Memory B cell (primary cell): ENCODE measurements around the gene CCDC74A.
"Not testable (repeated sequence)": the region's sequence is repeated elsewhere in the genome, so short reads cannot be mapped to it uniquely, and the experiment has no call there.

ENCODE experiments used
- ATAC-seq: fragments of 150-1000 bp; cut with Tn5 transposase; 2 replicates; pipeline ENCODE4 v1.10.0; 2021; ENCODE audit warnings: low read depth, mild to moderate bottlenecking, moderate library complexity
- DNase-seq, 2 donors: peaks; one replicate each; pipeline ENCODE4 v3.0.0; 2022; ENCODE audit warnings: low spot score in 2 of 2
- H3K27ac Mint-ChIP-seq: one replicate; pipeline ENCODE4 v1.8.0; 2022; ENCODE audit warnings: mild to moderate bottlenecking, moderate library complexity, mixed read lengths
- H3K27me3 Mint-ChIP-seq: one replicate; pipeline ENCODE4 v1.8.0; 2022; ENCODE audit warnings: mixed read lengths
- H3K36me3 Mint-ChIP-seq: one replicate; pipeline ENCODE4 v1.8.0; 2022; ENCODE audit warnings: mild to moderate bottlenecking, mixed read lengths
- H3K4me1 Mint-ChIP-seq: one replicate; pipeline ENCODE4 v1.8.0; 2022; ENCODE audit warnings: mixed read lengths
- H3K4me3 Mint-ChIP-seq: one replicate; pipeline ENCODE4 v1.8.0; 2022; ENCODE audit warnings: mild to moderate bottlenecking, moderate library complexity, mixed read lengths
- H3K9me3 Mint-ChIP-seq: one replicate; pipeline ENCODE4 v1.8.0; 2022; ENCODE audit warnings: mixed read lengths

The CCDC74A gene

DNA sequence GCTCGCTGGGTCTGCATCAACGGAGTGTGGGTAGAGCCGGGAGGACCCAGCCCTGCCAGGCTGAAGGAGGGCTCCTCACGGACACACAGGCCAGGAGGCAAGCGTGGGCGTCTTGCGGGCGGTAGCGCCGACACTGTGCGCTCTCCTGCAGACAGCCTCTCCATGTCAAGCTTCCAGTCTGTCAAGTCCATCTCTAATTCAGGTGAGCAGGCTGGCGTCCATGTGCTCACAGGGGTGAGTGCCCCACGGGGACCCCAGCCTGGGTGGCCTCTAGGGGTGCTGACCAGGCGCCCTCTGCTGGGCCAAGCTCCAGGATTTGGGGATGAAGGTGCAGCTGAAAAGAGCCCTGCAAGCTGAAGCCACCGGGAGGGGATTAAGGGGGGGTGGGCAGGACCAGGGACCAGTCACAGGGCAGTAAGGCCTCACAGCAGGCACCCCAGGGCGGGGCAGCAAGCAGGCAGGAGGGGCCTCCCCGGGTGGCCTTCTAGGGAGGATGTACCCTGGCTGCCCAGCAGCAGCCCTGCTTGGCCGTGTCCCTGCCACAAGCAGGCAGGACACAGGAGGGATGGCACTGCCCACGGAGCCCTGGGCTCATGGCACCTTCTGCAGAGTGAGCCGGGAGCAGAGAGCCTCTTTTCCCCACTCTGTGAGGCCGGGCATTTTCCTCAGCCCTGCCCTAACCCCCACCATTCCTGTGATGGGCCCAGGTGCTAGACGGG, 3.1 kb downstream of the CCDC74A start:
- not testable (repeated sequence) for H3K27me3 Mint-ChIP-seq, H3K9me3 Mint-ChIP-seq, ATAC-seq, H3K4me1 Mint-ChIP-seq, H3K27ac Mint-ChIP-seq, H3K4me3 Mint-ChIP-seq, DNase-seq, H3K36me3 Mint-ChIP-seq

DNA sequence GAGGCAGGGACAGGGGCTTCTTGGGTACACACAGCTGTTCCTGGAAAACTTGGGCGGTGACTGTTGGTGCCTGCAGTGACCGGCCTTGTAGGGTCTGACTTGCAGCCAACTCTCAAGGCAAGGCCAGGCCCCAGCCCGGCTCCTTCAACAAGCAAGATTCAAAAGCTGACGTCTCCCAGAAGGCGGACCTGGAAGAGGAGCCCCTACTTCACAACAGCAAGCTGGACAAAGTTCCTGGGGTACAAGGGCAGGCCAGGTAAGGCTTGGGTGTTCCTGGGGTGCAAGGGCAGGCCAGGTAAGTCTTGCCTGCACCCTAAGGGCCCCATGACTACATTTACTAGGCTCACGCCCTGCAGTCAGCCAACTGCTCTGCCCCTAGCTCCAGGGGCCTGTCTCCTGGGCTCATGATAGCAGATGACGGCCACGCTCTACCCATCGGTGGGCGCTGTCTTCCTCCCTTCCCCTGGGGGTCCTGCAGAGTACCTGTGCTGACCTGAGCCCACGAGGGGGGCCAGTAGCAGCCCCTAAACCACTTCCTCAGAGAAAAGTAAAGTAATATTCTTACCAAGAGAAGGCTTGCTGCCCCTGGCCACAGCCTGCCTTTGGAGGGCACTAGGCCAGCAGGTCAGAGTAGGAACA, 4.0 kb downstream of the CCDC74A start:
- H3K27ac Mint-ChIP-seq, H3K36me3 Mint-ChIP-seq, H3K4me3 Mint-ChIP-seq, H3K27me3 Mint-ChIP-seq, ATAC-seq, DNase-seq, H3K4me1 Mint-ChIP-seq, H3K9me3 Mint-ChIP-seq: not testable (repeated sequence)

DNA sequence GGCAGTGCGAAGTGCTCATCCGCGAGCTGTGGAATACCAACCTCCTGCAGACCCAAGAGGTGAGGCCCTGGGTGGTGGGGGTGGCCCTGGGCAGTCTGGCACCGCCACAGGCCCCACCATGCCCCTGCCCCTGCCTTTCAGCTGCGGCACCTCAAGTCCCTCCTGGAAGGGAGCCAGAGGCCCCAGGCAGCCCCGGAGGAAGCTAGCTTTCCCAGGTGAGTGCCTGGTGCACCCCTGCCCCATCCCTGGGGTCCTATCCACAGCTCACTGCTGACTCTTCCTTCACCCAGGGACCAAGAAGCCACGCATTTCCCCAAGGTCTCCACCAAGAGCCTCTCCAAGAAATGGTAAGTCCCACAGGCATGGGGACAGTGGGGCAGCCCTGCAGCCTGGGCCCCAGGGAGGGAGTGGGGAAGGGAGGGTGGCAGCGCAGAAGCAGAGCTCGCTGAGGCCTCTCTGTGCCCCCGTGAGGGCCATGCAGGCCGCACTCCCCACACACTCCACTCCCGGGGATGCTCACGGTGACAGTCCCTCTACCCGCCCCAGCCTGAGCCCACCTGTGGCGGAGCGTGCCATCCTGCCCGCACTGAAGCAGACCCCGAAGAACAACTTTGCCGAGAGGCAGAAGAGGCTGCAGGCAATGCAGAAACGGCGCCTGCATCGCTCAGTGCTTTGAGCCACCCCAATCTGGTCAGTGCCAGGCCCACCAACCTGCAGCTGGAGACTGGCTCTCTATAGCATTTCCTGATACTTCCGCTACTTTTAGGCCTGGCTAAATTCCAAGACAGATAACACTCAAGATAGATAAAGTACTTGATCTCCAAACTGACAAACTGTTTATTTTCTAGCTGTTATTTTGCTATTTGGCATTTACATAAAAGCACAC, 5.3 kb downstream of the CCDC74A start:
- H3K36me3 Mint-ChIP-seq, H3K27ac Mint-ChIP-seq, H3K4me1 Mint-ChIP-seq, H3K4me3 Mint-ChIP-seq, H3K27me3 Mint-ChIP-seq, ATAC-seq, DNase-seq, H3K9me3 Mint-ChIP-seq: not testable (repeated sequence)

DNA sequence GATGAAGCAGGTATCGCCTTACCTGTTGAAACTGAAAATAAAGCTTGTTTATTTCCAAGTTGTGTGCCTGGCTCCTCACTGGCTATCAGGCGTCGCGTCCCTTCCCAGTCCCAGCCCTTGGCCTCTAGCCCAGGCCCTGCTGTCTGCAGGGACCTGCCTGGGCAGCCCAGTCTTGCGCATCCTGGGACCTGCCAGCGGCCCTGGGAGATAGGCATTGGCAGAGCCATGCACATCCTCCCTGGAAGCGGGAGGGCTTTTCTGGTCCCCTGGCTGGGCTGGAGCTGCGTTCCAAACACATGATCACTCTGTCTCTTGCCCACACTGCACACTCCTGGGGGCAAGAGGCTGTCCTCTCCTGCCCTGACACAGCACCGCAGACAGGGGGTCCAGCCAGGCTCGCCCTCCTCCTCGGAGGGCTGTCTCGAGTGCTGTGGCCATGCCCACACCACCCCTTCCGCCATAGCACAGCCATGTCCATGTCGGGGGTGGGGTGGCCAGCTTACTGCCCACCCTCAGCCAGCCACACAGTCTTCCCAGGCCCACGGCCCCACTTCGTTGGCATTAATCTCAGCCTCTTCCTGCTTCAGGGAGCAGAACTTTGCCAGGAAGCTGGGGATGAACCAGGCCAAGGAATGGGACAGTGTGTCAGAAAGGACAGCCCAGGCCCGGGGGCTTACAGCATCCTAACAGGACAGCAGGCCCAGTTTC, 6.1 kb downstream of the CCDC74A start:
- not testable (repeated sequence) for H3K27me3 Mint-ChIP-seq, DNase-seq, H3K4me1 Mint-ChIP-seq, H3K27ac Mint-ChIP-seq, H3K9me3 Mint-ChIP-seq, H3K4me3 Mint-ChIP-seq, ATAC-seq, H3K36me3 Mint-ChIP-seq

DNA sequence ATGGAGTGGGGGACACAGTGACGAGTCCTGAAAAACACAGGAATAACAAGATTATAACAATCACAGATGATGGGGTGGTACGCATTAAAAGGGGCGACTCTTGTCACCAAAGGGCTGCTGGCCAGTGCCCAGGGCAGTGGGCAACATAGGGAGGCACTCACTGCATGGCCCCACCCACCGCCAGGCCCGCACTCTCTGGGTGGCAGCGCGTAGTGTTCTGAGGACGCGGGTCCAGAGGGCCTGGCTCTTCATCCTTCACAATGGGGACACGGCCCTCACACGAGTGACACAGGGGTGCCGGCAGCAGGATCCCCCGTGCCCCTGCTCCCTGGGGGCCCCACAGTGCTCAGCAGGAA, 6.6 kb downstream of the CCDC74A start:
- H3K36me3 Mint-ChIP-seq, H3K4me1 Mint-ChIP-seq, H3K27ac Mint-ChIP-seq, H3K9me3 Mint-ChIP-seq, H3K27me3 Mint-ChIP-seq, ATAC-seq, H3K4me3 Mint-ChIP-seq, DNase-seq: not testable (repeated sequence)

DNA sequence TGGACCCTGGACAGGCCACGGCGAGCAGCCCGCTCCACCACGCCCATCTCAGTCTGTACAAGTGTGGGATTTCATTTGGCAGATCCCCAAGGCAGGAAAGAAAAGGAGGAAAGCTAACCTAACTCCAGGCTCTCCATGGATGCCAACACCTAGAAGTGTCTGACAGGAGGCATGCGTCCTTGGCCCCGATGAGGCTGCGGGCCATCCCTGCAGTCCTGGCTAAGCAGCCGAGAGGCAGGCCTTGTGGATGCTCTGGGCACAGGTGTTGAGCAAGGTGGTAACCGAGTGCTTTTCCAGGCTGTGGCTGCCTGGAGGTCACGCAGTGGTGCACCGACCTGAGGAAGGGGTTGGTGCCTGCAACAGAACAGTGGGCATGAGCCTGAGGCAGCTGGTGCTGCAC, 7.3 kb downstream of the CCDC74A start:
- H3K4me3 Mint-ChIP-seq, H3K9me3 Mint-ChIP-seq, H3K27me3 Mint-ChIP-seq, DNase-seq, H3K27ac Mint-ChIP-seq, ATAC-seq, H3K4me1 Mint-ChIP-seq, H3K36me3 Mint-ChIP-seq: not testable (repeated sequence)

DNA sequence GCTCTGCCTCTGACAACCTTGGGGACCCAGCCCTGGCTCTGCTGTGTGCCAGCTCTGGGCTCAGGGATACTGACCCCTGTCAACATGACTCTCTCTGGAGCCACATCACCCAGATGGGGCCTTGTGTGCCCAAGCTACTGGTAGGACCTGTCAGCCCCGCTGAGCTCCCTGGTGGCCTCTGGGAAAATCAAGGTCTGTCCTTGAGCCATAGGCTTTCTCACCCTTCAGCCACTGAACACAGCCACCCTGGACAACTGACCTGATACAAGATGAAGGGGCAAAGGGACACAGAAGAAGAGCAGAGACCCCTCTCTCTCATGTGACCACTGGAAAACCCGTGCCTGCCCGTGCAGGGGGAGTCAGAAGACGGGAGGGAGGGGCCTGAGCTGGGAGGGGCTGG, 7.8 kb downstream of the CCDC74A start:
- H3K4me1 Mint-ChIP-seq: no peaks in the 10 kb centered on the region
- no peak for ATAC-seq
- H3K27ac Mint-ChIP-seq: no peak overlapping the region
- H3K9me3 Mint-ChIP-seq: no peaks in the 10 kb centered on the region
- no peaks in the 10 kb centered on the region for H3K36me3 Mint-ChIP-seq
- peaks cover 6% of the 10 kb centered on the region for H3K27me3 Mint-ChIP-seq
- DNase-seq: no peak
- H3K4me3 Mint-ChIP-seq: no peak overlapping the region

DNA sequence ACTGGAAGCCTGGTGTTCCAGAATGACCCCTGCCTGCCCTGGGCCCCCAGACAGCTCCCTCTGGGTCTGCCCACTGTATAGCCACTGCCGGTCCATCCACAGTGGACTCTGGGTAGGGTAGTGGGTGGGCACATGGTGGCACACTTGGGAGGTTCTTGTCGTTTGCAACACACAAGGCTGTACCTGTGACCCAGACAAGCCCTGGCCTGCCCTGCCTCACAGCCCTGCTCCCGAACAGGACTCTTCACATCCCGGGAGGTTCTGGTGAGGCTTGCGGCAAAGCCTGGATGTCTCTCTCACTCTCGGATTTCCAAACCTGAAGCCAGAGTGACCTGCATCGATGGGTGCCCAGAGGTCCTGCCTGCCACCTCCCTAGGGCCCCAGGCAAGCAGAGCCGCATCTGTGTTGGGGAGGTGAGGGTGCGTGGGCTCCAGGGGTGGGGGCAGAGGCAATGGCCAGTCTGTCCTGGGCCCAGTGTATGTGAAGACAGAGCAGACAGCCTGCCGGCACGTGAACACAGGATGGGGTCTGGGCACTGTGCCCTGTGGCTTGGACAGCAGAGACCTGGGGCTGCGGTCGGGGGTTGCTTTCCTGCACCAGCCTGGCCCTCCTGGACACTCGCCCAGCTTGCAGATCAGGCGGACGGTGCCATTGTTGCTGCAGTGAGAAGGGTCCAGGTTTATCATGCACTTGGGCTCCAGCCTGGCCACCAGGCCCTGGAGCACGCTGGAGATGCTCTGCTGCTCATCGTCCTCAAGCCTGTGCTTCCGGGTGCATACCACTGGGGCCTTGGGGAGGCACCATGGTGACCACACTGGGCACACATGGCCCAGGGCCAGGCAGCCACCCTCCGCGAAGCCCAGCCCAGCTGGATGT, 8.5 kb downstream of the CCDC74A start:
- not testable (repeated sequence) for H3K36me3 Mint-ChIP-seq, H3K27me3 Mint-ChIP-seq, H3K4me3 Mint-ChIP-seq, H3K27ac Mint-ChIP-seq, H3K4me1 Mint-ChIP-seq, H3K9me3 Mint-ChIP-seq, DNase-seq, ATAC-seq

DNA sequence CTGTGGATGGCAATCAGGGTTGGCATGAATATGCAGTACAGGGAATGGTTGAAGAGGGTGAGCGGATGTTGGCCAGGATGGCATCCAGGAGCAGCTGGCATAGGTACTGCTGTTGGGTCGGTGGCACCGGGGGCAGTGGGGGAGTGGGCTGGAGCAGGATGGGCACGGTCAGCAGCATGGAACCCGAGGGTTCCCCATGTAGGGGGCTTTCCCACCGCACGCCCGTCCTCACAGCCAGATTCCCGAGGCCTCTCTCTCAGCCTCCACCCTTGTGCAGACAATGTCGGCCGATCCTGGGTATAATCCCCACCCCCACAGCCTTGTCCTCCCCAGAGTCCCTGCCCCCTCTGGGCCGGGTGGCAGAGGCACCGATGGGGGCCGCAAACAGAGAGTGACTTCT, 9.2 kb downstream of the CCDC74A start:
- H3K27ac Mint-ChIP-seq, H3K27me3 Mint-ChIP-seq, H3K4me3 Mint-ChIP-seq, H3K4me1 Mint-ChIP-seq, DNase-seq, H3K36me3 Mint-ChIP-seq, ATAC-seq, H3K9me3 Mint-ChIP-seq: not testable (repeated sequence)

DNA sequence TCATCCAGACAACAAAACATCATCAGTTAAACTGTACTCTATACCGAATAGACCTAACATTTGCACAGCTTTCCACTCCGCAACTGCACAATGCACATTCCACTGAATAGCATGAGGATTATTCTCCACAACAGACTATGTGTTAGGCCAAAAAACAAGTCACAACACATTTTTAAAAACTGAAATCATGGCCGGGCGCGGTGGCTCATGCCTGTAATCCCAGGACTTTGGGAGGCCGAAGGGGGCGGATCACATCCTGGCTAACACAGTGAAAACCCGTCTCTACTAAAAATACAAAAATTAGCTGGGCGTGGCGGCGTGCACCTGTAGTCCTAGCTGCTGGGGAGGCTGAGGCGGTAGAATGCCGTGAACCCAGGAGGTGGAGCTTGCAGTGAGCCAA, 11.2 kb downstream of the CCDC74A start:
- not testable (repeated sequence) for H3K36me3 Mint-ChIP-seq, H3K4me1 Mint-ChIP-seq, ATAC-seq, H3K27ac Mint-ChIP-seq, H3K27me3 Mint-ChIP-seq, DNase-seq, H3K9me3 Mint-ChIP-seq, H3K4me3 Mint-ChIP-seq

DNA sequence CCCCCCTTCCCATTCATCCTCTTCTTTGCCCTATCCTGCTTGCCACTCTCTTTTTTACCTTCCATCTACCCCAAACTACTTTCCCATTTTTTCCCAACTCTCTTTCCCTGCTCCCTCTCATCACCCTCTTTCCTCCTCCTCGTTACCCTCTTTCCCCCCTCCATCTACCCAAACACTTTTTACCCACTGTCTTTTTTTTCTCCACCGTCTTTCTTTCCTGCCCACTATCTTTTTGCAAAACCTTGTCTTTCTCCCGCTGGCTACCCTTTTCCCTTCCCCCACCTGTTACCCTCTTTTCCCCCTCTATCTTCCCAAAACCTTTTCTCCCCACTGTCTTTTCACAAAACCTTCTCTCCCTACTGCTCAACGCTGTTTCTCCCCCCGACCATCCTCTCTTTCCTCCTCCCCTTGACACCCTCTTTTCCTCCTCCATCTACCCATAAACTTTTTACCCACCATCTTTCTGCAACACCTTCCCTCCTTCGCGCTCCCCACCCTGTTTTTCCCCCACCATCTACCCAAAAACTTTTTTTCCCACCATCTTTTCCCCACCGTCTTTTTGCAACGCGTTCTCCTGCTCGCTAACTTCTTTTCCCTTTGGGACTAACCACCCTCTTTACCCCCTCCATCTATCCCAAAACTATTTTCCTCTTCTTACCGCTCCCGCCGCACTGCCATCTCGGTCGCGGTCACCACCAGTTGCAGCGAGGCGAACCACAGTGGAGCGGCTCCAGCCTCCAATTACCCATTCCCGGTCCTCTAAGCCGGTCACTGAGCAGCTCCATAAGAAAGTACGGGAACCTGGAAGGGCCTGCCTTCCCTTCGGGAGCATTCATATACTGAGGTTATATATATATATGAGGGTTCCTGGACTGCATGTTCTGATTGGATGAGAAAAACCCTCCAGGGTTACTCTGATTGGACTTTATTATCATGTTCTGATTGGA, 15.0 kb downstream of the CCDC74A start:
- H3K27ac Mint-ChIP-seq: no peak overlapping the region
- DNase-seq (no peak), ATAC-seq (no peak)
- peaks cover 3% of the 10 kb centered on the region for H3K9me3 Mint-ChIP-seq
- no peaks in the 10 kb centered on the region for H3K4me1 Mint-ChIP-seq
- H3K4me3 Mint-ChIP-seq: no peak overlapping the region
- no peaks in the 10 kb centered on the region for H3K36me3 Mint-ChIP-seq
- H3K27me3 Mint-ChIP-seq: peaks cover 7% of the 10 kb centered on the region

DNA sequence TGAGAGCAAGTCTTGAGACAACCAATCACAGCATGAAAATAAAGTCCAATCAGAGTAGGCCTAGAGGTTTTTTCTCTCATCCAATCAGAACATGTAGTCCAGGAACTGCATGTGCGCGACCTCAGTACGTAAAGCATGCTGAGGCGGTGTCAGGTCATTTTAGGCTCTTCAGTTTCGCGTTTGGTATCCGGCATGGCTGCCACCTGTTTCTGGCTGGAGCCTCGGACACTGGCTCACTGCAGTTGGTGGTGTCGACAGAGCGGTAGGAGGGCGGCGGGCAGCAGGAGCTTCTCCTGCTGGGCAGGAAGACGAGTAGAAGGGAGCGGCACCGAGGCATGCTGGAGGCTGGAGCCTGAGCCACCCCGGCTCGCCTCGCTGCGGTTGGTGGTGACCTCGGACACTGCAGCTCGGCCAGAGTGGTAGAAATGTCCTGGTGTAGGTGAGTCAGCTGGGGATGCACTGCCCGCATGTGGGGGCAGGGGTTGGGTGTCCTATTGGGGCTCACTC, 15.8 kb downstream of the CCDC74A start:
- ATAC-seq (no peak), DNase-seq (no peak)
- H3K27me3 Mint-ChIP-seq: peaks cover 5% of the 10 kb centered on the region
- H3K4me1 Mint-ChIP-seq: no peaks in the 10 kb centered on the region
- no peaks in the 10 kb centered on the region for H3K36me3 Mint-ChIP-seq
- no peak overlapping the region for H3K4me3 Mint-ChIP-seq
- peaks cover 3% of the 10 kb centered on the region for H3K9me3 Mint-ChIP-seq
- no peak overlapping the region for H3K27ac Mint-ChIP-seq
